Measurements from ENCODE around the gene CD70.
"Not testable (repeated sequence)": the region's sequence is repeated elsewhere in the genome, so short reads cannot be mapped to it uniquely, and the experiment has no call there.

CD70 gene

DNA sequence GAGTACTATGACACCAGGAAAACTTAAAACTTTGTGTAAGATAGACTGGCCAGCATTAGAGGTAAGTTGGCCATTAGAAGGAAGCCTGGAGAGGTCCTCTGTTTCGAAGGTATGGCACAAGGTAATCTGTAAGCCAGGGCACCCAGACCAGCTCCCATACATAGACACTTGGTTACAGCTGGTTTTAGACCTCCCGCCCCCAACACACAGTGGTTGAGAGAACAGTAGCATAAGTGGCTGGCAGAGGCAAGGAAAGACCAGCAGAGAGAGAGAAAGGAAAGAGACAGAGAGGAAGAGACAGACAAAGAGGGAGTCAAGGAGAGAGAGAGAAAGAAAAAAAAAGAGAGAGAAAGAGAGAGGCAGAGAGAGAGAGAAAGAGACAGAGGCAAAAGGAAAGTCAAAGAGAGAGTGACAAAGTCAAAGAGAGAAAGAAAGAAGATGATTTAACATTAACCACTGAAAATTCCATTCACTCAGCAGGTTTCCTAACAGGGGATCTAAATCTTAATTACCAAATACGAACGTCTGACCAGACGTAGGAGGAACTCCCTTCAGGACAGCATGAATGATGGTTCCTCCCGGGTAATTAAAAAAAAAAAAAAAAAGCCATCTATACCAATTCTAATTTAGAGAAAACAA lies 7.4 kb upstream of the CD70 start:
- in situ Hi-C loops (cut with HindIII; ENCODE audit: low sequenced_read_pairs): not testable (repeated sequence)

DNA sequence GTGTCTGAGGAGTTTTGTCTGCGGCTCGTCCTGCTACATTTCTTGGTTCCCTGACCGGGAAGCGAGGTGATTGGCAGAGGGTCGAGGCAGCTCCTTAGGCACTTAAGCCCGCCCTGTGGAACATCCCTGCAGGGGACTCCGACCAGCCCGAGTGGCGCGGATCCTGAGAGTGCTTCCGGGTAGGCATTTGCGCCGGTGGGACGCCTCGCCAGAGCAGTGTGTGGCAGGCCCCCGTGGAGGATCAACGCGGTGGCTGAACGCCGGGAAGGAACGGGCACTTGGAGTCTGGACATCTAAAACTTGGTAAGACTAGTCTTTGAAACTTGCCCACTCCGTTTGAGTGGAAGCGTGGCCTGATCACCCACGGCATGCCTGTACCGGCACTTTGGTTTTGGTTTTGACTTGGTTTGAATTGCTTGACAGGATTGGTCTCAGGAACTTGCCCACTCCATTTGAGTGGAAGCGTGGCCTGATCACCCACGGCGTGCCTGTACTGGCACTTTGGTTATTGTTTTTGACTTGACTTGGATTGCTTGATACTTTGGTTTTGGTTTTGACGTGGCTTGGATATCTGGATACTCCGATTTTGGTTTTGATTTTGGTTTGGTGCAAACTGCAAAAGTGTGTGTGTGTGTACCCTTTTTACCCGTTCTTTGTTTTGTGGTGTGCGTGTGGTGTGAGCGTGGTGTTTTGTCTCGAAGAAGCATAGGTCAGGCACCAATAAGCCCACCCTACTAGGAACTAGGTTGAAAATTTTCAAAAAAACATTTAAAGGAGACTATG lies 6.7 kb upstream of the CD70 start:
- in situ Hi-C loops (cut with HindIII; ENCODE audit: low sequenced_read_pairs): not testable (repeated sequence)

DNA sequence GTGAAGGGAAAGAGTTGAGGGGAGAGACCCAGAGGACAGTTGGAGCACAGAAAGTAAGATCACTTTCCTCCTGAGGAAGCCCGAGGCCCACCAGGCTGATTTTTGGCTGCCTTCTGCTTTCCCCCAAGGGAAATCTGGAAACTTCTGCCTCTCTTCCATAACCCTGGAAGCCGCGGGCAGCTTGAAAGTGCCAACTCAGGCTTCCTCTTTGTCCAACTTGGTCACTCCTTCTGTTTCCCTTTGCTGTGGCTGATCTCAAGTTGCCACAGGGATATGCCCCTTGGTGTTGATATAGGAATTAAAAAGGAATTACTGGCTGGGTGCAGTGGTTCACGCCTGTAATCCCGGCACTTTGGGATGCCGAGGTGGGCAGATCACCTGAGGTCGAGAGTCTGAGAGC lies 5.7 kb upstream of the CD70 start:
- in situ Hi-C loops (cut with HindIII; ENCODE audit: low sequenced_read_pairs): no loop called here

DNA sequence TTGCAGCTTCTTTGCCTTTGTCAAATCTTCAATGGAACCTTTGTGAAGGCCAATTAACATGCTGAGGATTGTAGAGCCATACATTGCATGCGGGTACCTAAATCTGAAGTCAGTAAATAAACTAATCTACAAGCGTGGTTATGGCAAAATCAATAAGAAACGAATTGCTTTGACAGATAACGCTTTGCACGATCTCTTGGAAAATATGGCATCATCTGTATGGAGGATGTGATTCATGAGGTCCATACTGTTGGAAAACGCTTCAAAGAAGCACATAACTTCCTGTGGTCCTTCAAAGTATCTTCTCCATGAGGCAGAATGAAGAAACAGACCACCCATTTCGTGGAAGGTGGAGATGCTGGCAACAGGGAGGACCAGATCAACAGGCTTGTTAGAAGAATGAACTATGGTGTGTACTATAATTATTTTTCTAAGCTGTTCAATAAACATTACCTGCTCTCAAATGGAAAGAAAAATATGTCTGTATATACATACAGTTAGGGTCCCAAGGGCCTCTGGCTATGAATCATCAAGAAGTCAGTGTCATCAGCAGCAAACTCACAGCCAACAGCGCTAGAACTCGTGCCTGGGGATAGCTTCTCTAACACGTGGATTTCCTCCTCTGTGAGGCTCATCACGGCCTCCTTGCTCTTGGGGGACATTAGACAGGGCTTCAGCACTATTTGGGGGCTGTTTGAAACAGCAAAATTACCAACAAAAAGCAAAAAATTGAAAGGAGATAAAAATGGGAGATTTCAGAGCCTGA lies 2.9 kb upstream of the CD70 start:
- in situ Hi-C loops (cut with HindIII; ENCODE audit: low sequenced_read_pairs): no loop called here

DNA sequence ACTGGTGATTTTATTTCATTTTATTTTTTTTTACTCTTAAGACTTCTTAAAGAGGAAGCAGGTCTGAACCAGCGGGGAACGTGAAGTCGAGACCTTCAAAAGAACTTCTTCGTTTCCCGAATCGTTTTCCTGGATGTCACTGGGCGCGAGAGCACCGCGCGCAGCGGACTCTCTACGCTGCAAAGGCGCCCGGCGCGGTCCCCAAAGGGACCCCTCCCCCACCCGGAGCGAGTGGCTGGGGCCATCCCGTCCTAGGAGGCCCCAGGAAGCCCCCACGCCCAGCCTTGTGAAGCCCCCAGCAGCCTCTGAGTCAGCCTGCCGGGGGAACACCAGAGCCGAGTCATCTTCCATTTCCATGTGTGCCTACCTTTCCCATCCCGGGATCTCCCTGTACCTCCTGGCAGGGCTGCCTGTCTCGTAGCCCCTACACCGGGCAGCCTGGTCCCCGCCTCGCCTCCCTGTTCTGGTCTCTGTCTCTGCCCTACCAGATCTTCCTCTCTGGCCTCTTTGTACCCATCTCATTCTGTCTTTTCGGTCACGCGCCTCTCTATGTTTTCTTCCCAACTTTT lies 608 bp downstream of the CD70 start:
- in situ Hi-C loops (cut with HindIII; ENCODE audit: low sequenced_read_pairs): no loop called here

DNA sequence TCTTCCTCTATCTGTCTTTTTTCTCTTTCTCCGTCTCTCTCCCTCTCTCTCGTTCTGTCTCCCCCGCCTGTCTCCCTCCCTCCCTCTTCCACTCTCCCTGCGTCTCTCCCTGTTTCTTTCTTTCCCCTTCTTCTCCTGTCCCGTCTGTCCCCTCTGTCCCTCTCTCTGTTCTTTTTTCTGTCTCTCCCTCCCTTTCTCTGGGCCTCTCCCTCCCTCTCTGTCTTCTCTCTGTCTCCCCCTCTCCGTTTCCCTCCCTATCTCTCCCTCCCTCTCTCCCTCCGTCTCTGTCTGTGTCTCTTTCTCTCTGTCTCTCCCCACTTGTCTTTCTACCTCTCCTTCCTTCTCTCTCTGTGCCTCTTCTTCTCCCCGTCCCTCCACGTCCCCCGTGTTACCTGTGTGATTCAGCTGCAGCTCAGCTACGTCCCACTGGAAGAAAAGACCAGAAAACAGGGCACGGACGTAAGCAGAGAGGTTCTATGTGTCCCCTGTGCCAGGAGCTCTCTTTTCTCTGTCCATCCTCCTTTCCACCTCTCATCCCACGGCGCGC lies 1.2 kb downstream of the CD70 start:
- in situ Hi-C loops (cut with HindIII; ENCODE audit: low sequenced_read_pairs): no loop called here

DNA sequence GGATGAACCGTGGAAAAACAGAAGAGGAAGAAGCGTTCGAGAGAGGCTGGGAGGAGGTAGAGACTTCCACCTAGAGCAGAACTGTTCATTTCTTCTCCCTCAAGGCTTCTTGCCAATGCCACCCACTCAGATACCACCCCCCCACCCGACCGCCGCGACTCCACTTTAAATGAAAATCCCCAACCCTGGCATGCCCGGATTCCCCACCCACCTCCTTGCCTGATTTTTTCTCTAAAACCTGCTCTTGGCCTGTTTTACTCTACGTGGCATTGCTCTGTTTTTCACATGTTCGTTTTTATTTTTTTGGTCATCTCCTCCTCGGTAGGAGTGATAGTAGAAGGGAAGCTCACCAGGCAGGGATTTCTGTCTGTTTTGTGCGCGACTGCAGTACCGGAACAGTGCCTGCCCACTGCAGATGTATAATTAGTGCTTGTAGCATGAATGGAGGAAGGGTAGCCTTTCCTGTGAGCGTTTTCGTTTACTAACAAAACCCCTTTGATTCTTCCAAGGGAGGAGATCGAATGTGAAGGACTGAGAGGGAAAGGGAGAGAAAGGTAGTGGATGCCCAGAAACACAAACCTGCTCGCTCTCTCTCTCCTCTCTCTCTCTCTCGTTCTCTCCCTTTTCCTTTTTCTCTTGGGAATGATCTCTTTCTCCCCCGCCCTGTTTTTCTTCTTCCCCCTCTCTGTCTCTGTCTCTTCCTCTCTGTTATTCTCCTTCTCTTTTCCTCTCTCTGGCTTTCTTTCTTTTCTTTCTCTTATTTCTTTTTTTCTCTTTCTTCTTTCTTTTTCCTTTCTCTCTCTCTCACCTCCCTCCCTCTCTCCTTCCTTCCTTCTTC lies 2.2 kb downstream of the CD70 start:
- in situ Hi-C loops (cut with HindIII; ENCODE audit: low sequenced_read_pairs): no loop called here

DNA sequence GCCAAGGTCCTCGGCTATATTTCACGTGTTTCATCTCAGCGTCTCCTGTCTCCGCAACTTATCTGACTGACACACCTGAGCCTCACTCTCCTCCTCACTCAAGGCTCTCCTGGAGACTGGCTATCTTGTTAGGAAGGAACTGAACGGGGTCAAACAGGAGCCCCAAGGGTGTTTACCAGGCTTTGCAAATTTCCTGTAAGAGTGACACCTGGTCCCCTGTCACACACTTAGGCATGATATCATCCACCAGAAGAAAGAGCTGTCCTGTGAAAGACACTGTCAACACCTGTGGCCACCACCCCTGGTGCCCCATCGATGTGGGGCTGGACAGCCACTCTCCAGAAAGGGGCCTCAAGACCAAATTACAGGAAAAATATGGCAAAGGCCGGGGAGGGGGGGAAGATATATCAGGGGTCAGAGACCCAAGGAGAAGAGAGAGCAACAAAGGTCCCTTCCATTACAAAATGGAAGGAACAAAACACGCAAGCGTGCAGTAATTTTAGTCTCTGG lies 2.9 kb downstream of the CD70 start:
- in situ Hi-C loops (cut with HindIII; ENCODE audit: low sequenced_read_pairs): no loop called here

DNA sequence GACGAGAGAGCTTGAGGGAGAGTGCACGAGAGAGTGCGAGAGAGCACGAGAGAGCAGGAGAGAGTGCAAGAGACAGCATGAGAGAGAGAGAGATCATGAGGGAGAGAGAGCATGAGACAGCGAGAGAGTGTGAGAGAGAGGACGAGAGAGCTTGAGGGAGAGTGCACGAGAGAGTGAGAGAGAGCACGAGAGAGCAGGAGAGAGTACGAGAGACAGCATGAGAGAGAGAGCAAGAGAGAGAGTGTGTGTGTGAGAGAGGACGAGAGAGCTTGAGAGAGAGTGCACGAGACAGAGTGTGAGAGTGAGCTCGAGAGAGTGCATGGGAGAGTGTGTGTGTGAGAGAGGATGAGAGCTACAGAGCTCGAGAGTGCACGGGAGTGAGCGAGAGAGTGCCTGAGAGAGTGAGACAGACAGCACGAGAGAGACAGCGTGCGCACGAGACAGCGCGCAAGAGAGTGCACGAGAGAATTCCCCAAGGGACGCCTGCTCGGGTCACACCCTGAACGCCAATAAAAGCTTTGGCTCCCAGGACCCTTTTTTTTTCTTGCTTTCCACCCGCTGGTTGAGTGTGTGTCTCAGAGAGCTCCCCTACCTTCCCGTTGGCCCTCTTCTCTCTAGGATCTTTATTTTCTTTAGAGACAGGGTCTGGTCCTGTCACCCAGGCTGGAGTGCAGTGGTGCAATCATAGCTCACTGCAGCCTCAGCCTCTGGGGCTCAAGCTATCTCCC lies 3.7 kb downstream of the CD70 start:
- in situ Hi-C loops (cut with HindIII; ENCODE audit: low sequenced_read_pairs): no loop called here

DNA sequence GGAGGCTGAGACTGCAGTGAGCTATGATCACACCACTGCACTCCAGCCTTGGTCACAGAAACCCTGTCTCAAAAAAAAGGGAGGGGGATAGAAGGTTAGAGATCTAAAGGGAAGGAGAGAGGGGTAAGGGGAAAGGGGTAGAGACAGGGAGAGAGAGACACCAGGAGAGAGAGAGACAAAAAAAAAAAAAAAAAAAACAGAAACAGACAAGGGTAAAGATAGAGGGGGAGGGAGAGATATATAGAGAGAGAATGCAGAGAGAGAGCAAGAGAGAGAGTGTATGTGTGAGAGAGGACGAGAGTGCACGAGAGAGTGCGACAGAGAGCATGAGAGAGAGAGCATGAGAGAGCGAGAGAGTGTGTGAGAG lies 4.2 kb downstream of the CD70 start:
- in situ Hi-C loops (cut with HindIII; ENCODE audit: low sequenced_read_pairs): no loop called here

DNA sequence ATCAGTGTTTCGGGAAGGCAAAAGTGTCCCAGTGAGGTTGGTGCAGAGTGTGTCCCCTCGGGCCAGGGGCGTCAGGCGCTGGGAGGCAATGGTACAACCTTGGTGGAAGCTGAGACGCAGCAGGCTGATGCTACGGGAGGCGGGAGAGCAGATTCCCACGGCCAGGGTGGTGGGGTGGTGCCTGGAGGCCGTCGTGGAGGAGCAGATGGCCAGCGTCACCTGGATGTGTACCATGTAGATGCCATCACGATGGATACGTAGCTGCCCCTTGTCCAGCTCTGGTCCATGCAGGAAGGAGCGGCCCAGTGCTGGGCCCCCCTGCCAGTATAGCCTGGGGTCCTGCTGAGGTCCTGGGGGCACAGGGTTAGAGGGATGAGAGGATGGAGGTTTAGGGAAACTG lies 4.9 kb downstream of the CD70 start:
- in situ Hi-C loops (cut with HindIII; ENCODE audit: low sequenced_read_pairs): no loop called here

DNA sequence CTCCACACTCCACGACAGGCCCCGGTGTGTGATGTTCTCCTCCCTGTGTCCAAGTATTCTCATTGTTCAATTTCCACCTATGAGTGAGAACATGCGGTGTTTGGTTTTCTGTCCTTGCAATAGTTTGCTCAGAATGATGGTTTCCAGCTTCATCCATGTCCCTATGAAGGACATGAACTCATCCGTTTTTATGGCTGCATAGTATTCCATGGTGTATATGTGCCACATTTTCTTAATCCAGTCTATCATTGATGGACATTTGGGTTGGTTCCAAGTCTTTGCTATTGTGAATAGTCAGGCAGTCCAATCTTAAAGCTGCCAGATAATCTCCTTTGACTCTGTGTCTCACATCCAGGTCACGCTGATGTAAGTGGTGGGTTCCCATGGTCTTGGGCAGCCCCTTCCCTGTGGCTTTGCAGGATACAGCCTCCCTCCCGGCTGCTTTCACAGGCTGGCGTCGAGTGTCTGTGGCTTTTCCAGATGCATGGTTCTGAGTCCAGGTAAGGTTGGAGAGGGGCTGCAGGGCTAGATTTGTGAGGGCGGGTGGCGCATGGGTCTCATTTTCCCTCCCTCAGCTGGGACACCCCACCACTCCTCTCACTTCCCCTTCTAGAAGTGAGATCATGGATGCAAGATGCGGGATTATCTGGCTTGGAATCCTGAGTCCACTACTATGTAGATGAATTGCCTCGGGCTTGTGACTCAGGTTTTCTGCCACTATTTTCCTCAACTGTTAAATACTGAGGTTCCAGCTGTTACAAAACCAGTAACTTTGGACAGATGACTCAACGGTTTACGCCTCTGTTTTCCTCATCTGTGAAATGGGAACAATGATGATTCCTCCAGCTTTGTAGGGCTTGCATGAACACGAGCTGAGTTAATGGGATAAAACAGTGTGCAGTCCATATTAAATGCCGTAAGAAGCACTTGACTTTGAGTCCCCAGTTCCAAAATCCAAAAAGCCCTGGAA lies 8.2 kb downstream of the CD70 start:
- in situ Hi-C loops (cut with HindIII; ENCODE audit: low sequenced_read_pairs): not testable (repeated sequence)

DNA sequence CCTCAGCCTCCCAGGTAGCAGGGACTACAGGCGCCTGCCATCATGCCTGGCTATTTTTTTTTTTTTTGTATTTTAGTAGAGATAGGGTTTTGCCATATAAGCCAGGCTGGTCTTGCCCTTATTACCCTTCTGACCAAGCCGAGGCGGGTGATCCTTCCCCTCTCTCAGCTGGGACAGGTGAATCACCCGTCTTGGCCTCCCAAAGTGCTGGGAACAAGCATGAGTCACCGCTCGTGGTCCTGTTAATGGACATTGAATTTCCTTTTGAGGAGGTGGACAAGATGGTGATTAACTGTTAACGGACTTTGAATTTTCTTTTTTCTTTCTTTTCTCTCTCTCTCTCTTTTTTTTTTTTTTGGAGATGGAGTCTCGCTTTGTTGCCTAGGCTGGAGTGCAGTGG lies 10.6 kb downstream of the CD70 start:
- in situ Hi-C loops (cut with HindIII; ENCODE audit: low sequenced_read_pairs): no loop called here

DNA sequence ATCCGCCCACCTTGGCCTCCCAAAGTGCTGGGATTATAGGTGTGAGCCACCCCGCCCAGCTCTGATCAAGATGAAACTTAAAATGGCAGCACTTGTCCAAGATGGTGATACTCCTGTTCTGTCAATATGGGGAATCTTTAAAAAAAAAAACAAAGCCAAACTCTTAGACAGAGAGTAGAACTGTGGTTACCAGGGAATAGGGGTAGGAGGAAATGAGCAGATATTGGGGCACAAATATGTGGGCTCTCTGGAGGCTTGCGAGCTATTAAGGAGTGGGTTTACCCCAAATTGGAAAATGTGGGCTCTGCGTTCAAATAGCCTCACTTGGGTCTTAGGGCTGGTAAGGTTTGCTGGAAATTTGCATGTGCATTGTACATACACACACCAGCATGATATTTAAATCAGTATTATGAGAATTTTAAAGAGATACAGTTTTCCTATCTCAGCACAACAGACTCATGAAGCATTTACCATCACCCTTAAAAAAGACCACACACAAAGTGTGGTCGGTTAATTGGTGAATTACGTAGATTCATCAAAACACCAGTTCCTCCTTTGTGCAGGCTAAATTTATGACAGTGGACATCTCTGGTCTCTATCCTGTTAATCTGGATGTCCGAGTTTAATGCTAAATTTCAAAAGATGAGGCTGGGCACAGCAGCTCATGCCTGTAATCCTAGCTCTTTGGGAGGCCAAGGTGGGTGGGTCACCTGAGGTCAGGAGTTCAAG lies 11.3 kb downstream of the CD70 start:
- in situ Hi-C loops (cut with HindIII; ENCODE audit: low sequenced_read_pairs): loop anchor here (5.0 kb wide), 1 partner anchor 98 kb away; no protein-coding TSS in a partner anchor

DNA sequence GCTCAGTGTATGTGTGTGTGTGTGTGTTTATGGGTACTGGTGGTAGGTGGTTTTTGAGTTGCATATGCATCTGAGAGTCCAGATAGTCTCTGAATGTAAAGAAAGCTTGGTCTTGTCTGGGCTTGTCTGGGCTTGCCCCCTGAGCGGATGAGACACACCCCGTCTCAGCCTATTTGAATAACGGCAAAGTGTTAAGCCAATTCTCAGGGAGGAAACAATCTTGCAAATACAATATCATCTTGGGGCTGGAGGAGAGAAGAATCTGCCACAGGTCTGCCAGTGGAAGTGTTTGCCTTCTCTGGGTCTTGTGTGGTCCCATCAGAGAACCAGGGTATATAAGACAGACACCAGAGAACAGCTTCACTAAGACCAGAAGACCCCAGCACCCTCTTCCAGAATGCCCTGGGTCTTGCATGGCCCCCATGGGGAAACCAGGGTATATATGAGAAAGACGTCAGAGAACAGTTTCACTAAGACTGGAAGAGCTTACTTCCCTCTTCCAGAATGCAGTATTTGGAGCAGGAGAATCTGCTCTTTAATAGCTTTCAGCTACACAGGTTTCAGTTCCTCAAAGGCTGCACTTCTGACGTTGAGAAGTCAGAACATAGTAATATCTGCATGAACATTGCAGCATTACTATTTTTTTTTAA lies 13.3 kb downstream of the CD70 start:
- in situ Hi-C loops (cut with HindIII; ENCODE audit: low sequenced_read_pairs): loop anchor here (5.0 kb wide), 1 partner anchor 100 kb away; no protein-coding TSS in a partner anchor

DNA sequence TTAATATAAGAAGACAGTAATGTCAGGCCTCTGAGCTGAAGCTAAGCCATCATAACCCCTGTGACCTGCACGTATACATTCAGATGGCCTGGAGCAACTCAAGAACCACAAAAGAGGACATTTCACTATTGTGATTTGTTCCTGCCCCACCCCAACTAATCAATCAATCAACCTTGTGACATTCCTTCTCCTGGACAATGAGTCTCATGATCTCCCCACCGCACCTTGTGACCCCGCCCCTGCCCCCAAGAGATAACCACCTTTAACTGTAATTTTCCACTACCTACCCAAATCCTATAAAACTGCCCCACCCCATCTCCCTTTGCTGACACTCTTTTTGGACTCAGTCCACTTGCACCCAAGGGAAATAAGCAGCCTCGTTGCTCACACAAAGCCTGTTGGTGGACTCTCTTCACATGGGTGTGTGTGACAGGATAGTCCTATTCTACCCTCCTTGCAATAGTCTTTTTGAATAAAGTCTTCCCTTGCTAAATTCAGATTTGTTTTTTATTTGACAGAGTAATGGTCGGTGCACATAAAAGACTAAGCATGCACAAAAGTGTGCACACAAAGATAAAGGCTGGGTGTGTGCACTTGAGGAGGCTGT lies 14.0 kb downstream of the CD70 start:
- in situ Hi-C loops (cut with HindIII; ENCODE audit: low sequenced_read_pairs): loop anchor here (5.0 kb wide), 1 partner anchor 100 kb away; no protein-coding TSS in a partner anchor

DNA sequence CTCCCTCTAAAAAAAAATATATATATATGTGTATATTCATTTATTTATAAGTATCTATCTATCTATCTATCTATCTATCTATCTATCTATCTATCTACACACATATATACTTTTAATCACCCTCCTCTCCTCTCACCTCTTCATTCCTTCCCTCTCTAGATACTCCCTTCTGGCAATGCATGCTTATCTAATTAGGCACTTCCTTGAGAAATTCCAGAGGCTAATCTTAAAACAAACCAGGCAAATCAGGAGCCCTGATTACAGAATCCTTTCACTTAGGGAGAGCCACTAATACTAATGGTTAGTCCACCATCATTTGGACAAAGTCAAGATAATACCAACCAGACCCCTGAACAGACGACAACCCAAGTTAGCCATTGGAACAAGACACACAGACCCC lies 17.6 kb downstream of the CD70 start:
- in situ Hi-C loops (cut with HindIII; ENCODE audit: low sequenced_read_pairs): no loop called here

Measured in endothelial cell of hepatic sinusoid (primary cell).